ENCODE results near the gene PLB1.

- TF ChIP-seq CTCF (IDR thresholded peaks at IDR 0.05), result no peak
- no peak for TF ChIP-seq TEAD1 (CRISPR knock-in tag; IDR thresholded peaks at IDR 0.05)
- no peak for TF ChIP-seq E2F5 (CRISPR knock-in tag; IDR thresholded peaks at IDR 0.05)
Measured at GRCh38 chr2:28513097-28513496, 17.2 kb downstream of the PLB1 start.
